ENCODE measurements around the gene FADS3.

FADS3 gene

DNA sequence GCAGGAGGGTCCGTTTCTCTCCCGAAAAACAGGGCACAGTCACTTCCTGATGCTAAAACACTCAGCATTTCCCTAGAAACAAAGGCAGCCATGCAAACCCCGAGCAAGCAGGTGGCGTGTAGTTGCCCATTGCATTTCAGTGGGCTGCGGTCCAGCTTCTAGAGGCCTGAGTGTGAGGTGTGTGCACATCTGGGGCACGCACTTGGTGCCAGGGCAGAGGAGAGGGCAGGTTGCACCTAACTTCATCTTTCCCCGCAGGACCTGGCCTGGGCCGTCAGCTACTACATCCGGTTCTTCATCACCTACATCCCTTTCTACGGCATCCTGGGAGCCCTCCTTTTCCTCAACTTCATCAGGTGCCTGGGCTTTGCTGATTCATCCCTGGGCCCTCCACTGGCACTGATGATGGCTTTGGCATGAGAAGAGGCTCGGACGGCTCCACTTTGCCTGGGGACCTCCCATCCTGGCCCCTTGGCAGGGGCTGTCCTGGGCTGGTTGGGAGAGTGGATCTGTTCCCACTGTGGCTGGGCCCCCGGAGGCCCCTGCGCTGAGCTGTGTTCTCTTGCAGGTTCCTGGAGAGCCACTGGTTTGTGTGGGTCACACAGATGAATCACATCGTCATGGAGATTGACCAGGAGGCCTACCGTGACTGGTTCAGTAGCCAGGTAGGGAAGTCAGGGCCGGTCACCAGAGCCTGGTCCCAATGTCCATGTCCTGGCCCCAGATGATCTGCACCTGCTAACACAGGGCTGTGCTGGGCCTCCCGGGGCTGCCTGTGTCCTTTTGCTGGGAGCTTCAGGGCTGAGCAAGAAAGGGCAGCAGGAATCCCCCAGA lies 28.4 kb downstream of the FADS3 start:
- H3K4me3 ChIP-seq (ENCODE audit: low read depth, low read length) = no peak overlapping the region
- TF ChIP-seq, protein P1, sequence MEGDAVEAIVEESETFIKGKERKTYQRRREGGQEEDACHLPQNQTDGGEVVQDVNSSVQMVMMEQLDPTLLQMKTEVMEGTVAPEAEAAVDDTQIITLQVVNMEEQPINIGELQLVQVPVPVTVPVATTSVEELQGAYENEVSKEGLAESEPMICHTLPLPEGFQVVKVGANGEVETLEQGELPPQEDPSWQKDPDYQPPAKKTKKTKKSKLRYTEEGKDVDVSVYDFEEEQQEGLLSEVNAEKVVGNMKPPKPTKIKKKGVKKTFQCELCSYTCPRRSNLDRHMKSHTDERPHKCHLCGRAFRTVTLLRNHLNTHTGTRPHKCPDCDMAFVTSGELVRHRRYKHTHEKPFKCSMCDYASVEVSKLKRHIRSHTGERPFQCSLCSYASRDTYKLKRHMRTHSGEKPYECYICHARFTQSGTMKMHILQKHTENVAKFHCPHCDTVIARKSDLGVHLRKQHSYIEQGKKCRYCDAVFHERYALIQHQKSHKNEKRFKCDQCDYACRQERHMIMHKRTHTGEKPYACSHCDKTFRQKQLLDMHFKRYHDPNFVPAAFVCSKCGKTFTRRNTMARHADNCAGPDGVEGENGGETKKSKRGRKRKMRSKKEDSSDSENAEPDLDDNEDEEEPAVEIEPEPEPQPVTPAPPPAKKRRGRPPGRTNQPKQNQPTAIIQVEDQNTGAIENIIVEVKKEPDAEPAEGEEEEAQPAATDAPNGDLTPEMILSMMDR (IDR thresholded peaks at IDR 0.05; ENCODE audit: control insufficient read depth, extremely low read depth, insufficient read depth) = no peak
- no peak for DNase-seq (ENCODE audit: low read depth)

DNA sequence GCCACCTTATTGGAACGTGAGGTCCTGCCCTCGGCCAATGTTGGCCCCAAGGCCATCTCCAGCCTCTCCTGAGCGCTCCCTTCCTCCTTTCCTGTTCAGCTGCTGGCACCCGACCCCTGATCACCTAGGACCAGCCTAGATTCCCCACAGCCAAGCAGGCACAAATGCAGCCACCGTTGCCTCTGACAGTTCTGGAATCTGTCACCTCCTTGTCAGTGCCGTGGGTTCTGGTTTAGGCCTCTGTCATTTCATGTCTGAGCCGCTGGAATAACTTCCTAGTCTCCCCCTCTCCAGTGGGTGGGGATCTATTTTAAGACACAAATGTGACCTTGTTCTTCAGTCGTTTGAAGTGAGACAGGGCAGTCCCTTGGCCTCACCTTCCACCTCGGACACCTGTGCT lies 29.7 kb downstream of the FADS3 start:
- TF ChIP-seq, protein P1 (IDR thresholded peaks at IDR 0.05; ENCODE audit: control insufficient read depth, extremely low read depth, insufficient read depth) = no peak
- no peak overlapping the region for H3K4me3 ChIP-seq (ENCODE audit: low read depth, low read length)
- DNase-seq (ENCODE audit: low read depth) = no peak

DNA sequence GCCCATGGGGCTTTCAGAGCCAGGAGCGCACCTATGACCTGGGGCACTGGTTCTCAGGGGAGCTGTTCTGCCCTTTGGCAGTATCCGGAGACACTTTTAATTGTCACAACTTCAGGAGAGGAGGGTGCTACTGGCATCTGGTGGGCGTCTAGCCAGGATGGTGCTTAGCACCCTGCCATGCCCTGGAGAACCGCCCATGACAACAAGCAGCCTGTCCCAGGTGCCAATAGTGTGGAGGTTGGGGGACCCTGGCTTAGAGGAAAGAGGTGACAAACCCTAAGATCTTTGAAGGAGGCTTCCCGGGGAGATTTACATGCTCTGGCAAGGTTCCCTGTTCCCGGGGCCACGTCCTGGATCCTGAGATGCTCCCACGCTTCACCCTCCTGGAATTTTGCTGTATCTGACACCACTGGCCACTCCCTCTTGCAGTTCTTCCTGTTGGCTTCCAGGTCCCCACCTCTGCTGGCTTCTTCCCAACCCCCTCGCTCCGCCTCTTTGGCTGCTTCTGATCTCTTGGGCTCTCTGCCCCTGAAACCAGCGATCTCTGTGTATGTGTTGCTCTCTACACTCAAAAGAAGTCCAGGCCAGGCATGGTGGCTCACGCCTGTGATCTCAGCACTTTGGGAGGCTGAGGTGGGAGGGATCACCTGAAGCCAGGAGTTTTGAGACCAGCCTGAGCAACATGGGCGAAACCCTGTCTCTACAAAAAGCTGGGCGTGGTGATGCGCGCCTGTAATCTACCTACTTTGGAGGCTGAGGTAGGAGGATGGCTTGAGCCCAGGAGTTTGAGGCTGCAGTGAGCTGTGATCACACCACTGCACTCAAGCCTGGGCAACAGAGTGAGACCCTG lies 31.1 kb downstream of the FADS3 start:
- H3K4me3 ChIP-seq (ENCODE audit: low read depth, low read length) = no peak overlapping the region
- TF ChIP-seq, protein P1 (IDR thresholded peaks at IDR 0.05; ENCODE audit: control insufficient read depth, extremely low read depth, insufficient read depth) = no peak
- DNase-seq (ENCODE audit: low read depth) = peak; percentile 77

DNA sequence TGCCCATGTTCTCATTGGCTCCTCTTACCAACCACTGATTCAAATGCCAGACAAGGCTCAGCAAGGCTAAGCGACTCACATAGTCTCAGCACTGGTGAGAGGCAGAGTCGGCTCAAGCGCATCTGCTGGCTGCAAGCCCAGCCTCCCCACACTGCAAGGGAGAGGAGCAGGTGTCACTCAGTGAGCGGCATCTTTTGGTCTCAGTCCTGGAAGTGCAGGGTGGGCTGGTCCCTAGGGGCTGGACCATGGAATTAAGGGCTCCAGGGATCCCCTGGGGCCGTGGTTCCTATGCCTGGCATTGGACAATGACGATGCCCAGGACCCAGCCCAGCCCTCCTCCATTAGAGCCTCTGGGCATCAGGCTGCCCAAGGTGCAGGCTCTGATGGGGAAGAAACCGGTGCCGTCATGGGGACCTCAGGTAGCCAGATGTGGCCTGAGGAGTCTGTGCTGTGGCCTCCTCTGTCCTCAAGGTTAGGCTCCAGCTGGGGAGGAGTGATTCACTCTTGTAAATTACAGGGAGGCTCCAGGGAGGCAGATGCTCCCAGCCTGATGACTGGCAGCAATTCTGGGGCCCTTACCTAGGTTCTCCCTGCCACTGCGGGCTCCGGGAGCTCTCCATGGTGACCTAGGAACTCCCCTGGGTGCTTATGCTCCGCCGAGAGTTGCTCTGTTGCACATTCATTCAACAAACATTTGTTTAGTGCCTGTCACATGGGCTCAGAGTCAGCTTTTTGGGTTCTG lies 35.2 kb downstream of the FADS3 start:
- TF ChIP-seq, protein P1 (IDR thresholded peaks at IDR 0.05; ENCODE audit: control insufficient read depth, extremely low read depth, insufficient read depth) = no peak
- no peak overlapping the region for H3K4me3 ChIP-seq (ENCODE audit: low read depth, low read length)
- no peak for DNase-seq (ENCODE audit: low read depth)

DNA sequence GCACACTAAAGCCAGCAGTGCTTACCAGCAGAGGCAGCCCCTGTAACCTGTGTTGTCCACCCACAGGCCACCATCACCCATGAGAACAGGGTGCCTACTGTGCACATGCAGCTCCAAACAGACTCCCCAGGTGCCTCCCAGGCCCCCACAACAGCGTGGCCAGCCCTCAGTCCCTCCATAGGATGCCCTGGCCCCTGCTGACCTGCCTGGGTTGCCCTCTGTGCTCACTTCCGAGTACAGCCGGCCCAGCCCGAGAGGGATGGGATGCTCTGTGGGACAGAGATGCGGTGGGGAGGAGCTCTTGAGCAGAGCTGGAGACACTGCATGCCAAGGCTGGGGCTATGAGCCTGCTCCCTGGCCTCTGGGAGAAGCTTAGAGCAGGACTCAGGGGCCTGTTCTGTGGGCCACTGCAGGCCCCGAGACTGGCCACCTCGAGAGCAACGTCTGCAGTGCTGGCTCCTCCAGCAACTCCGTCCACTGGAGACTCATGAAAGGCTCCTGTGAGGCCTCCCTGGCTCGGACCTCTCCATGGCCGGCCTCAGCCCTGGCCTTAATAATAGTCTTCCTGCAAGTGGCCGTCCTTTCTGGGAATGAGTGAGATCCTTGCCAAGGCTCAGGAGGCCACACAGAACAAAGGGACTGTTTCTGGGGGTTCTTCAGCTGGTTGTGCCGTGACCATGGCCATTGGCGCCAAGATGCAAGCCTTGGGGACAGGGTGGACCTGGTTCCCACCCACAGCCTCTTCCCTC lies 36.2 kb downstream of the FADS3 start:
- TF ChIP-seq, protein P1 (IDR thresholded peaks at IDR 0.05; ENCODE audit: control insufficient read depth, extremely low read depth, insufficient read depth) = no peak
- no peak for DNase-seq (ENCODE audit: low read depth)
- no peak overlapping the region for H3K4me3 ChIP-seq (ENCODE audit: low read depth, low read length)
